ENCODE measurements around the gene PLEKHG1. TPM values are rescaled to one million over a fixed set of nuclear protein-coding genes. Genes with fewer than 3 reads are reported as not detected.

The PLEKHG1 gene
- total RNA-seq, 1 experiment from 2014 or later, result 0.08 TPM

DNA sequence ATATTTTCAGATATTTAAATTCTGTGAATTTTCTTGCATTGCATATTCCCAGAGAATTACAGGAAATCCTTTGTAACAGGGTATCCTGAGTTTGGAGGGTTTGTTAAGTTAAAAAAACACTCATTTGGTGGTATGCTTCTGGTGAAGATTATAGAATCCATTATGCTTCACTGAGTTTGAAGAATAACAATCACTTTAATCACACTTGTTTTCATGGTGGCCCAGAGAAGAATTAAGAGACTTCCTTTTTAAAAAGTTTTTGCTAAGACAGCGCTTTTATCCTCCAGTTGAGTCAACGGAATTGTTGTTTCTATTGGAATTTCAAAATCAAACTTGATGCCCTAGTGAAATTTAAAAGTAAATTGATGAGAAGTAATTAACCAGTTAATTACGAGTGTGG lies 17.4 kb downstream of the PLEKHG1 start:
- DNase-seq (ENCODE audit: low read depth in 1 of 2, low spot score in 2 of 2), result peak in 1 of 2 experiments; percentile 9
- Histone ChIP-seq H3K36me3 (no peaks in the 10 kb centered on the region), H3K9me3 (replicated peaks) (no peaks in the 10 kb centered on the region), H3K27me3 (replicated peaks) (no peaks in the 10 kb centered on the region), H3K4me1 (replicated peaks) (0 out of 2 replicates have a peak, but pooled peaks cover 2% of the 10 kb centered on the region), H3K27ac (no peak overlapping the region), H3K4me3 (no peak overlapping the region)

DNA sequence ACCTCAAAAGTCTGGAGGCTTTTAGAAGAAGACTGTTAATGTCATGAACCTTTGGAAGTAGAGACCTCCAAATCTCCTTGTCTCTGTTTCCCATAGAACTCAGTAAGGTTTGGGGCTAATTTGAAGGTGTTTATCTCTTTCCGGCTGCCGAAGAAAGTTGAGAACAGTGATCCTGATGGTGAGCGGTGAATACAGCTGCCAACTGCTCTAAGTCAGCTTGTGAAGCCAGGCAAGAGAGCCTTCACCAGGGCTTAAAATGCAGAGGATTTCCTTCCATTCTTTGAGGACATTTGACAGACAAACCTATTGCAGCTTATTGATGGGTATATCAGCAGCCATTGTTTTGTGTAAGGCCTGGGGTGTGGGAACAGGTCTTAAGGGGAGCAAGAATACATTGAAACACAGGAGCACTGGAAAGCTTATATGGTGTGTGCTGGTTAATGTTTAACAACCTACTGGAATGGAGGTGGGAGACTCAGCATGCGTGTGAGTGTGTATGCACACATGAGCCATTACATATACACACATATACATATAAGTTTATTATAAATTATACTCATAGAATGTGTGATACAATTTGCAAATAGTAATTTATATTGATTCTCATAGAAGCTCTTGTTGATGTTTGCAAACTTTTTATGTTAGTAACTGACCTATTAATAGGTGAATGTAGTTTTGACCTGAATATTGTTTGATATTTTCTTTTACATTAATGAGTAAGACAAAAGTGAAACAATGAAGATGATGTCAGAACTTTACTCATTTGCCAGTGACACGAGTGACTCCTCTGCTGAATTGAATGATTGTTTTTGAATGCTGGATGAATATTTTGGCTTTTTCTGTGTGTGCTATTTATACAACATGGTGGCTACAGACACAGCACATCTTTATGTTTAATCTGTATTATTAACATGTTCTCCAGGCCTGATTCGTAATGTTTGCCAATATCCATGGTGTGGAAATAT lies 18.1 kb downstream of the PLEKHG1 start:
- no peak overlapping the region for H3K27ac ChIP-seq

DNA sequence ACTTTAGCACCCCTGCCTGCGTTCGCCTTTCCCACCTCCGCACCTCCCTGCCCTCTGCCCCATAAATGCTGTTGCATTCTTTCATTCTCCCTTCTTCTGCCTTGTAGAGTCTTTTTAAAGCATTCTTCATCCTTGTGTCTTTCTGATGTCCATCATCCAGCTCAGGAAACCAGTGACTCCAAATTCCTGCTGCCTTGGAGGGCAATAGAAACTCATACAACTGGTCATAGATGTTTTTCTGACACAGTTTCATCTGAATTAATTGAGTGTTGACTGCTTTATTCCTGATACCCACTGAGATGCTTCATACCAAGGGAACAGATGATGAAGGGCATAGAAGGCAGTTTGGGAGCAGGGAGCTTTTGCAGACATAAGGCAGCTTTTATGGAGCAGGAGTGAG lies 19.6 kb downstream of the PLEKHG1 start:
- no peak for DNase-seq (ENCODE audit: low read depth in 1 of 2, low spot score in 2 of 2)
- H3K9me3 ChIP-seq (replicated peaks), result no peaks in the 10 kb centered on the region
- H3K27me3 ChIP-seq (replicated peaks), result no peaks in the 10 kb centered on the region
- H3K36me3 ChIP-seq, result no peaks in the 10 kb centered on the region
- H3K4me3 ChIP-seq, result no peak overlapping the region
- 0 out of 2 replicates have a peak, but pooled peaks cover 2% of the 10 kb centered on the region for H3K4me1 ChIP-seq (replicated peaks)
- no peak overlapping the region for H3K27ac ChIP-seq

More for the DNA sequence above, 18.1 kb downstream of the PLEKHG1 start:
- no peaks in the 10 kb centered on the region for H3K36me3 ChIP-seq
- no peaks in the 10 kb centered on the region for H3K27me3 ChIP-seq (replicated peaks)
- no peaks in the 10 kb centered on the region for H3K9me3 ChIP-seq (replicated peaks)
- DNase-seq (ENCODE audit: low read depth in 1 of 2, low spot score in 2 of 2), result no peak
- H3K4me1 ChIP-seq (replicated peaks), result 0 out of 2 replicates have a peak, but pooled peaks cover 2% of the 10 kb centered on the region
- H3K4me3 ChIP-seq, result no peak overlapping the region

DNA sequence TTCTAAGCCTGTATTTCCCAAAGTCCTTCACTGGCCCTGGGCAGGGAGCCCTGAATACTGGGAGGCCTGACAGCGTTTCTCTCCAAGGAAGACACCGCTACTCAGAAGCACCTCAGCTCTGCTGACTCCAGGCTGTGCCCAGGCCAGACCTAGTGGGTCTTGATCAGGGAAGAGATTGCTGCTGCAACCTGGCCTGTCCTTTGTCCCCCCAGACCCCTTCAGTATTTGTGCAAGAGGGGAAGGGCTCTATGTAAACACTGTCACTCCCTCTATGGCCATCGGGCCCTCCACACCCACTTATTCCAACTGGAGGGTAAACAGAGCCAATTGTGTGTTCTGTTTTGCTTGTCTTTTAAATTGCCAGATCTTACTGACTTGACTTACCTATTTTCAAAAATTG lies 20.6 kb downstream of the PLEKHG1 start:
- DNase-seq (ENCODE audit: low read depth in 1 of 2, low spot score in 2 of 2), result no peak
- Histone ChIP-seq H3K27ac (no peak overlapping the region), H3K4me1 (replicated peaks) (0 out of 2 replicates have a peak, but pooled peaks cover 2% of the 10 kb centered on the region), H3K36me3 (no peaks in the 10 kb centered on the region), H3K27me3 (replicated peaks) (no peaks in the 10 kb centered on the region), H3K4me3 (no peak overlapping the region), H3K9me3 (replicated peaks) (no peaks in the 10 kb centered on the region)

DNA sequence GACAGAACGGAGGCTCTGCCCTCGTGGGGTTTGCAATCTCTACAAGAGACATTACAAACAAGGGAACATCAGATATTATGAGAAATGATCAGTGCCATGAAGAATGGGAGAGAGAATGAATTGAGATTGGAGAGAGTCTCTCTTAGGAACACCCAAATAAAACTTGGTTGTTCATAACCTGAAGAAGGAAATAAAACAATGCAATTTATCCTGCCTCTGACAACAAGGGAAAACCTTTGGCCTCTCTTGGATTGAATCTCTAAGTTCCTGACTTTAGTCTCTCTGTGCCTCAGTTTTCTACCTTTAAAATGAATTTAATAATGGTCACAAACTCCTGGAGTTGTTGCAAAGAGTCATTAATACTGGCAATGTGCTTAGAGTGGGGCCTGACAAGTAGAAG lies 21.1 kb downstream of the PLEKHG1 start:
- no peak overlapping the region for H3K4me3 ChIP-seq
- H3K4me1 ChIP-seq (replicated peaks), result 0 out of 2 replicates have a peak, but pooled peaks cover 2% of the 10 kb centered on the region
- no peaks in the 10 kb centered on the region for H3K36me3 ChIP-seq
- no peak overlapping the region for H3K27ac ChIP-seq
- no peak for DNase-seq (ENCODE audit: low read depth in 1 of 2, low spot score in 2 of 2)
- no peaks in the 10 kb centered on the region for H3K9me3 ChIP-seq (replicated peaks)
- no peaks in the 10 kb centered on the region for H3K27me3 ChIP-seq (replicated peaks)

DNA sequence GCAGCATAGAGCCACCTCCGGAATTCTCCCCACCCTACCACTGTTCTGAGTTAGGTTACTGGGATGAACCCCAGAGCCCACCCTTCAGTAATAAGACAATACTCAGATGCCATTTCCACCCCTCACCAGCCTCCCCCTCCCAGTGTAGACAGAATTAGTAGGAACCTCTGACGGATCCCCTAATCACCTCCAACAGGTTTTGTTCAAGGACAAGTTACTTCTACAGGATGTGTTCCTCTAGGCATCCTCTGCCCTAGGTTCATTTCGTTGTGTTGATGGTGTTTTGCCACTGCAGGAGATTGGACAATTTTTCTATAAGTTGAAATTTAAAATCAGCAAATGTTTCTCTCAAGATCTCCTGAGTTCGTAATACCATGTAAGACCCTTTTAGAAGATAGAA lies 22.8 kb downstream of the PLEKHG1 start:
- Histone ChIP-seq H3K36me3 (no peaks in the 10 kb centered on the region), H3K27me3 (replicated peaks) (no peaks in the 10 kb centered on the region), H3K4me1 (replicated peaks) (no peaks in the 10 kb centered on the region), H3K27ac (no peak overlapping the region), H3K4me3 (no peak overlapping the region), H3K9me3 (replicated peaks) (no peaks in the 10 kb centered on the region)
- no peak for DNase-seq (ENCODE audit: low read depth in 1 of 2, low spot score in 2 of 2)

DNA sequence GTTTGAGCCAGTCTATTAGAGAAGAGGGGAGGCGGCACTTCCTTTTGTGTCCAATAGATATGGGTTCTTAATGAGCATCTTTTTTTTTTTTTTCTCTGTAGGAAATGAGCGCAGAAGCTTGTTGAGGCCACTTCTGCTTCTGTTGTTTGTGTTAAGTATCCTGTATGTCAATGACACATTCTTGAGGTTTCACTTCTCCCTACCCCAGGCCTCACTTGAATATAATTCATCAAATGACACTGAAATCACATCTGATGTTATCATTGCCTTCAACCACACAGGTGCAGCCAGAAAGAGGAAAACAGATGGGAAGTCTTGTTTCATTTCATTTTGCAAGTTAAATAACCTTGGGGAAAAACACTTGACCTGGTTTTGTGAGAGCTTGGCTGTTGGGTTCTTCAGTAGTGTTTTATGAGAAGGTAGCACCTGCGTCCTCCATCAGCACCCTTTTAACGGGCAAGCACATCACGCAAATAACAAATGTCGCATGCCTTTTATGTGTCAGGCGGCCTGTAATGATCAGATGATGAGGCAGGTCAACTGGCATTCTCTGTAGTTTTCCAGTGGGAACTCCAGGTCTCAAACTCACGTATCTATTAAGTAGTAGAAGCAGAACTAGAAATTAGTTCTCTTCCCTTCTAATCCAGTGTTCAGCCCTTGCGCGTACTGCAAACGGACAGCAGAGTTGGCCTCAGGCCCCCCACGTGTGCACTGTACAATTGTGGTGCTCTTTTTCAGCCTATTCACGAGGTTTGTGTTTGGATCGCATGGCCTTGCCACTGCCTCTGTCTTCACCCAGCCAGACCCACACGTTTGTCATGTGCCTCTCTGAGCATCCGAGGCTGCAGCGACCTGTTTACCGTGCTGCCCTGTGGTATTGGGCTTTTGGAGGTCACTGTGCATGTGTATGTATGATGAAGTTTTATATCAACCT lies 23.5 kb downstream of the PLEKHG1 start:
- Histone ChIP-seq H3K4me1 (replicated peaks) (no peaks in the 10 kb centered on the region), H3K27ac (no peak overlapping the region), H3K36me3 (no peaks in the 10 kb centered on the region), H3K9me3 (replicated peaks) (no peaks in the 10 kb centered on the region), H3K27me3 (replicated peaks) (no peaks in the 10 kb centered on the region), H3K4me3 (no peak overlapping the region)
- no peak for DNase-seq (ENCODE audit: low read depth in 1 of 2, low spot score in 2 of 2)

DNA sequence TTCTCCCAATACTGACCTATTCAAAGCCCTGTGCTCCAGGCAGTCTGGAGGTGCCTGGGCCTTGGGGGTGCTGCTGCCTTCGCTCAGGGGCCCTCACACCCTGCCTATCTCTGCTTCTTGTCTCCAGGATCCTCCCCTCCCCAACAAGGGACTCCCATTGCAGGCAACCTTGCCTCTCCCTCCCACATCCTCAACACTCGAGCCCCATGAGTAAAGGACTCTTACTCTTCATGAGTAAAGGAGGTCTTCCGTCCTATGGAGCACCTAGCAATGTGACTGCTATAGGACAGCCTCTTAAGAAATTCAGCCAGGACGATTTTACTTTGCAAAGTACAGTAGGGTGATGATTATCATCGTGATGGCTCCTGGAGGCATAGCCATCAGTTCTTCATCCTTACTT lies 24.5 kb downstream of the PLEKHG1 start:
- Histone ChIP-seq H3K36me3 (no peaks in the 10 kb centered on the region), H3K4me3 (no peak overlapping the region), H3K27ac (no peak overlapping the region), H3K4me1 (replicated peaks) (no peaks in the 10 kb centered on the region), H3K27me3 (replicated peaks) (no peaks in the 10 kb centered on the region), H3K9me3 (replicated peaks) (no peaks in the 10 kb centered on the region)
- no peak for DNase-seq (ENCODE audit: low read depth in 1 of 2, low spot score in 2 of 2)

DNA sequence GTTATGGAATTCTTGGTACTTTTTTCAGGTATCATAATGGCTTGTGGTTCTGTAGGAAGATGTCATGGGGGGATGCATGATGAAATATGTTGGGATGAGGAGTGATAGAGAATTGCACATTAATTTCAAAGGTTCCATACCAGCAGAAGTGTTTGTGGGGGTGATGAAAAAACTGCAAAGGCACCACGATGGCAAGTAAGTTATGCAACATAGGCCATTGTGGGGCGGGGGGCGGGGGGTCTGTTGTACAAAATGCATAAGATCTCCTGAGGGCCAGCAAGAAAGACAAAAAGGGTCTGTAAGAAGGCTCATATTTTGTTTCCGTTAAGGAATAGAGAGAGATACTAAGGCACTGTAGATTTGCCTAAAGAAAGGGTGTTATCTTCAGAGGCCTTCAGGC lies 26.2 kb downstream of the PLEKHG1 start:
- H3K36me3 ChIP-seq, result no peaks in the 10 kb centered on the region
- DNase-seq (ENCODE audit: low read depth in 1 of 2, low spot score in 2 of 2), result no peak
- H3K27ac ChIP-seq, result no peak overlapping the region

DNA sequence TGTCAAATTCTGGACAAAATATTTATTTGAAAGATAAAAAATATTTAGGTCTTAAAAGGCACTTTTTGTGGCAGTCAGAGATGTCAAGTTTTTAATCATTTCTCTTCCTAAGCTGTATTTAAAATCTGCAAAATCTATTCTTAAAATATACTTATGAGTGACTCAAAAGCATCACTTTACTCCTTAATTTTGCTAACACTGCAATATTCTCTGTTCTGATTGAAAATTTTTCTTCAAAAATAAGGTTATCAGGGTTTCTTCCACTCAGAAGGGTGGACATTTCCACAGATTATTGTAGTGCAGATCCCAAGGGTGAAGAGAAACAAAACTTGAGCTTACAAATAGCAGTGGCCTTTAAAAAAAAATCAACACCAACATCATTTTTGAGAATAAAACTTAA lies 27.5 kb downstream of the PLEKHG1 start:
- H3K27me3 ChIP-seq (replicated peaks), result no peaks in the 10 kb centered on the region

More for the DNA sequence above, 26.2 kb downstream of the PLEKHG1 start:
- H3K4me1 ChIP-seq (replicated peaks), result no peaks in the 10 kb centered on the region
- H3K9me3 ChIP-seq (replicated peaks), result no peaks in the 10 kb centered on the region
- no peaks in the 10 kb centered on the region for H3K27me3 ChIP-seq (replicated peaks)
- no peak overlapping the region for H3K4me3 ChIP-seq

DNA sequence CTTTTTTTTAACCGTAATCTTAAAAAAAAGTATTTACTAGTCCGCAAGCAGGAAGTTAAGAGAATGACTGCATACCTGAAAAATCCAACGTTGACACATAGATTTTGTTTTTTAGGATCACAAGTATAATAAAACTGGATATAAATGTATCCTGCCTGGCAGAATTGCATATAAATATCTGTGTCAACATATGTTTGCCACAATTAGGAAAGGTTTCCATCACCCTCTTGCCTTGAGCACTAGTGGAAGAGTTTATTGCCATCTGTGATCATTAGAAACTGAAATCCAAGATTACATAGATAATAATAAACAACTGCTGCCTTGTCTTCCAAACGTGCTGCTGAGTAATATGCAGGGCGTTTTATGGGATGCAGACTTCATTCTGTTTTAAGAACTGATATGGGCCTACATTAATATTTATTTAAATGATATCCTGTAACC lies 27.9 kb downstream of the PLEKHG1 start:
- H3K27me3 ChIP-seq (replicated peaks), result no peaks in the 10 kb centered on the region
- DNase-seq (ENCODE audit: low read depth in 1 of 2, low spot score in 2 of 2), result no peak
- no peaks in the 10 kb centered on the region for H3K36me3 ChIP-seq
- H3K4me1 ChIP-seq (replicated peaks), result no peaks in the 10 kb centered on the region
- H3K27ac ChIP-seq, result no peak overlapping the region
- H3K4me3 ChIP-seq, result no peak overlapping the region
- no peaks in the 10 kb centered on the region for H3K9me3 ChIP-seq (replicated peaks)

More for the DNA sequence above, 27.5 kb downstream of the PLEKHG1 start:
- Histone ChIP-seq H3K36me3 (no peaks in the 10 kb centered on the region), H3K4me1 (replicated peaks) (no peaks in the 10 kb centered on the region), H3K4me3 (no peak overlapping the region), H3K9me3 (replicated peaks) (no peaks in the 10 kb centered on the region), H3K27ac (no peak overlapping the region)
- DNase-seq (ENCODE audit: low read depth in 1 of 2, low spot score in 2 of 2), result no peak

DNA sequence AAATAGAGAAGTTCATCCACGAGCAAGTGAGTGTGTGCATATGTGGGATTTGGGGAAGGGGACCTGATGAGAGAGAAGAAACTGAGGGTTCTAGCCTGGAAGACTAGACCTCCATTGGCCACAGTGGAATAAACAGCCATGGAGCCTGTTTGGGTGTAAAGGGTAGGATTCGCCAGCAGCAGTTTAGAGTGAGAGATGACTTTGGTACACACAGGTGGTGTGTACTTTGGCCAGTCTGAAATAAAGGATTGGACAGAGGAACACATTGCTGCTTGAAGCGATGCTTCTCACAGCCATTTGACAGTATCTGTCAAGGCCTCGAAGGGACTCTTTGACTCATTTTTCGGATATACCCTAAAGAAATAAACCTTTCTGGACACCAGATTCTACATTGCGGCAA lies 29.2 kb downstream of the PLEKHG1 start:
- no peak overlapping the region for H3K27ac ChIP-seq
- no peak for DNase-seq (ENCODE audit: low read depth in 1 of 2, low spot score in 2 of 2)
- H3K9me3 ChIP-seq (replicated peaks), result no peaks in the 10 kb centered on the region
- H3K36me3 ChIP-seq, result no peaks in the 10 kb centered on the region
- no peaks in the 10 kb centered on the region for H3K27me3 ChIP-seq (replicated peaks)
- H3K4me1 ChIP-seq (replicated peaks), result no peaks in the 10 kb centered on the region
- H3K4me3 ChIP-seq, result no peak overlapping the region

DNA sequence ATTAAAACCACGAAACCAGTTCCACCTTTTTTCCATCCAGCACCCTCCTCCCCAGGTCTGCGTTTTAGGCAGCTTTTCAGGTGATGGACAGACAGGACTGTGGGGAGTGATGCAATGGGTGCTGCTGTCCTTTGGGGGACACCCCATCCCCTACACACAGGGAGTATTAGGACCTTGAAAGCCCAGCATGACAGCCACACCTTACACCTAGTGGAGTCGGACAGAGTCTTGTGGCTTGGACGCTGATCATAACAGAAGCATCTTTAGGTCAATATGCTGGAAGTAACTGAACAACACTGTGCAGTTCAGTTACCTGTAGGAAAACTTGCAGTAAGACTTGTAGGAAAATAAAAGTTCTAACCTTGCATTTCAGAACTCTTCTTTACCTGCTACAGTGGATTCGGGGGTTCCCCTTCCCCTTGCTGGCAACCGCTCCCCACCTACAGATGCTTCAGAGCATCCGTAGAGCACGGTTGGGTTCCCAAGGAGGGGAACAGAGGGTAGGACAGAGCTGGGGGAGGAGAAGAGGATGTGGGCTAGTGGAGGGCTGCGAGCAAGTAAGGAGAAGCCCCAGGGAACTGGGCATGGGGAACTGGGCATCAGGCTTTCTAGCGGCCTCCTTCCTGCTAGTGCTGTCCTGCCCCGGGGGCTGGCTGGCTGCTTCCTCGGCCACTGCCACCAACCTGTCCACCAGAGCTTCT lies 31.7 kb downstream of the PLEKHG1 start:
- no peak overlapping the region for H3K27ac ChIP-seq
- no peaks in the 10 kb centered on the region for H3K4me1 ChIP-seq (replicated peaks)
- H3K36me3 ChIP-seq, result no peaks in the 10 kb centered on the region
- no peaks in the 10 kb centered on the region for H3K9me3 ChIP-seq (replicated peaks)
- H3K27me3 ChIP-seq (replicated peaks), result no peaks in the 10 kb centered on the region
- no peak overlapping the region for H3K4me3 ChIP-seq
- DNase-seq (ENCODE audit: low read depth in 1 of 2, low spot score in 2 of 2), result no peak

Data from SJSA1 (cell line).